A549 (cell line): ENCODE results near the gene SARS2.

Experiments
- CEBPB ChIP-seq, 2 experiments: fragments of >200 bp in 1 of 2; sonication (Bioruptor Twin) in 1 of 2; formaldehyde crosslinking in 1 of 2; IDR thresholded peaks; 2 replicates each; pipeline ENCODE4 v1.6.1; 2012 to 2016
- EHMT2 ChIP-seq: fragments of 200-600 bp; sonication (generic); IDR thresholded peaks from 2 replicates; pipeline ENCODE4 v1.6.1; 2016; ENCODE audit warnings: antibody characterized with exemption, low read depth, mild to moderate bottlenecking, moderate library complexity
- KDM1A ChIP-seq: fragments of 200-600 bp; sonication (generic); IDR thresholded peaks from 2 replicates; pipeline ENCODE4 v1.6.1; 2016; ENCODE audit warnings: low read depth, mild to moderate bottlenecking
- KDM5A ChIP-seq: fragments of 200-600 bp; sonication (generic); IDR thresholded peaks from 2 replicates; pipeline ENCODE4 v1.6.1; 2016; ENCODE audit warnings: antibody characterized with exemption, mild to moderate bottlenecking
- POLR2AphosphoS2 ChIP-seq: conservative IDR thresholded peaks from 2 replicates; pipeline ENCODE4 v1.6.1; 2012; ENCODE audit warnings: low read length, improper control_type of control experiment, inconsistent platforms
- SMC3 ChIP-seq: fragments of >200 bp; sonication (Bioruptor Twin); formaldehyde crosslinking; IDR thresholded peaks from 3 replicates; pipeline ENCODE4 v1.6.1; 2018; ENCODE audit warnings: inconsistent platforms
- SREBF2 ChIP-seq: fragments of 450-650 bp; IDR thresholded peaks from 2 replicates; pipeline ENCODE4 v1.6.1; 2014; ENCODE audit warnings: mild to moderate bottlenecking, moderate library complexity
- TF ChIP-seq, protein P1 (sequence below): fragments of >200 bp; sonication (Bioruptor Twin); formaldehyde crosslinking; IDR thresholded peaks from 3 replicates; pipeline ENCODE4 v1.5.1; 2016
- TF ChIP-seq, protein P2 (sequence below): IDR thresholded peaks from 2 replicates; pipeline ENCODE4 v1.6.1; 2012
- TF ChIP-seq, protein P3 (sequence below): fragments of 450-650 bp; IDR thresholded peaks from 2 replicates; pipeline ENCODE4 v1.6.1; 2014; ENCODE audit warnings: antibody characterized with exemption
- TF ChIP-seq, protein P4 (sequence below): fragments of >200 bp; sonication (Bioruptor Twin); formaldehyde crosslinking; IDR thresholded peaks from 3 replicates; pipeline ENCODE4 v1.6.1; 2016

DNA sequence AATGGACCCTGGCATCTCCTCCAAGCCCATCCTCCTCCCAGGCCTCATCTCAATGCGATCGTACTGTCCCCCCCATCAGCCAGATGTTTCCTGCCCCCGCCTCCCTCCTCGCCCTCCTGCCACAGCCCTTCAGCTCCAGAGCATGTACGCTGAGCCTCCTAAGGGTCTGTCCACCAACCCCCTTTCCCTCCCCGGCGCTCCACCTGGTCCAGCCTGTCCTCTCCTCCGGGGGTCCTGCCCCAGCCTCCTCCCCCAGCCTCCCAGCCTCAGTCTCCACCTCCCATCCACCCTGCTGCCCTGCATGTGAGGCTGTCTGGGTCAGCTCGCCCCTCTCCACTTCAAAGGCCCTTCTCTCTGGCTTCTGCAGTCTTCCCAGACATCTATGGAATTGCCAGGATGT is 35.6 kb downstream of the SARS2 start:
- TF ChIP-seq, protein P1, sequence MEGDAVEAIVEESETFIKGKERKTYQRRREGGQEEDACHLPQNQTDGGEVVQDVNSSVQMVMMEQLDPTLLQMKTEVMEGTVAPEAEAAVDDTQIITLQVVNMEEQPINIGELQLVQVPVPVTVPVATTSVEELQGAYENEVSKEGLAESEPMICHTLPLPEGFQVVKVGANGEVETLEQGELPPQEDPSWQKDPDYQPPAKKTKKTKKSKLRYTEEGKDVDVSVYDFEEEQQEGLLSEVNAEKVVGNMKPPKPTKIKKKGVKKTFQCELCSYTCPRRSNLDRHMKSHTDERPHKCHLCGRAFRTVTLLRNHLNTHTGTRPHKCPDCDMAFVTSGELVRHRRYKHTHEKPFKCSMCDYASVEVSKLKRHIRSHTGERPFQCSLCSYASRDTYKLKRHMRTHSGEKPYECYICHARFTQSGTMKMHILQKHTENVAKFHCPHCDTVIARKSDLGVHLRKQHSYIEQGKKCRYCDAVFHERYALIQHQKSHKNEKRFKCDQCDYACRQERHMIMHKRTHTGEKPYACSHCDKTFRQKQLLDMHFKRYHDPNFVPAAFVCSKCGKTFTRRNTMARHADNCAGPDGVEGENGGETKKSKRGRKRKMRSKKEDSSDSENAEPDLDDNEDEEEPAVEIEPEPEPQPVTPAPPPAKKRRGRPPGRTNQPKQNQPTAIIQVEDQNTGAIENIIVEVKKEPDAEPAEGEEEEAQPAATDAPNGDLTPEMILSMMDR, result no peak
- TF ChIP-seq SREBF2 (no peak), CEBPB (IDR thresholded peaks at IDR 0.05) (no peak), SMC3 (no peak), POLR2AphosphoS2 (no peak), EHMT2 (no peak), KDM1A (no peak), KDM5A (no peak)
- TF ChIP-seq, protein P2, sequence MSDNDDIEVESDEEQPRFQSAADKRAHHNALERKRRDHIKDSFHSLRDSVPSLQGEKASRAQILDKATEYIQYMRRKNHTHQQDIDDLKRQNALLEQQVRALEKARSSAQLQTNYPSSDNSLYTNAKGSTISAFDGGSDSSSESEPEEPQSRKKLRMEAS, result no peak
- TF ChIP-seq, protein P3, sequence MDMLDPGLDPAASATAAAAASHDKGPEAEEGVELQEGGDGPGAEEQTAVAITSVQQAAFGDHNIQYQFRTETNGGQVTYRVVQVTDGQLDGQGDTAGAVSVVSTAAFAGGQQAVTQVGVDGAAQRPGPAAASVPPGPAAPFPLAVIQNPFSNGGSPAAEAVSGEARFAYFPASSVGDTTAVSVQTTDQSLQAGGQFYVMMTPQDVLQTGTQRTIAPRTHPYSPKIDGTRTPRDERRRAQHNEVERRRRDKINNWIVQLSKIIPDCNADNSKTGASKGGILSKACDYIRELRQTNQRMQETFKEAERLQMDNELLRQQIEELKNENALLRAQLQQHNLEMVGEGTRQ, result no peak
- TF ChIP-seq, protein P4, sequence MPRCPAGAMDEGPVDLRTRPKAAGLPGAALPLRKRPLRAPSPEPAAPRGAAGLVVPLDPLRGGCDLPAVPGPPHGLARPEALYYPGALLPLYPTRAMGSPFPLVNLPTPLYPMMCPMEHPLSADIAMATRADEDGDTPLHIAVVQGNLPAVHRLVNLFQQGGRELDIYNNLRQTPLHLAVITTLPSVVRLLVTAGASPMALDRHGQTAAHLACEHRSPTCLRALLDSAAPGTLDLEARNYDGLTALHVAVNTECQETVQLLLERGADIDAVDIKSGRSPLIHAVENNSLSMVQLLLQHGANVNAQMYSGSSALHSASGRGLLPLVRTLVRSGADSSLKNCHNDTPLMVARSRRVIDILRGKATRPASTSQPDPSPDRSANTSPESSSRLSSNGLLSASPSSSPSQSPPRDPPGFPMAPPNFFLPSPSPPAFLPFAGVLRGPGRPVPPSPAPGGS, result no peak
